Activated CD8-positive, alpha-beta memory T cell treated with anti-CD3 and anti-CD28 coated beads, Interleukin-2, amount 50 U/mL, for 24 hours (primary cell): Measurements from ENCODE around the gene PTPRA.
"Not testable (repeated sequence)": the region's sequence is repeated elsewhere in the genome, so short reads cannot be mapped to it uniquely, and the experiment has no call there.

Experiments used
- DNase-seq: peaks from one replicate; pipeline ENCODE4 v3.0.0-alpha.2; 2020; ENCODE audit errors: extremely low read depth

The PTPRA gene

DNA sequence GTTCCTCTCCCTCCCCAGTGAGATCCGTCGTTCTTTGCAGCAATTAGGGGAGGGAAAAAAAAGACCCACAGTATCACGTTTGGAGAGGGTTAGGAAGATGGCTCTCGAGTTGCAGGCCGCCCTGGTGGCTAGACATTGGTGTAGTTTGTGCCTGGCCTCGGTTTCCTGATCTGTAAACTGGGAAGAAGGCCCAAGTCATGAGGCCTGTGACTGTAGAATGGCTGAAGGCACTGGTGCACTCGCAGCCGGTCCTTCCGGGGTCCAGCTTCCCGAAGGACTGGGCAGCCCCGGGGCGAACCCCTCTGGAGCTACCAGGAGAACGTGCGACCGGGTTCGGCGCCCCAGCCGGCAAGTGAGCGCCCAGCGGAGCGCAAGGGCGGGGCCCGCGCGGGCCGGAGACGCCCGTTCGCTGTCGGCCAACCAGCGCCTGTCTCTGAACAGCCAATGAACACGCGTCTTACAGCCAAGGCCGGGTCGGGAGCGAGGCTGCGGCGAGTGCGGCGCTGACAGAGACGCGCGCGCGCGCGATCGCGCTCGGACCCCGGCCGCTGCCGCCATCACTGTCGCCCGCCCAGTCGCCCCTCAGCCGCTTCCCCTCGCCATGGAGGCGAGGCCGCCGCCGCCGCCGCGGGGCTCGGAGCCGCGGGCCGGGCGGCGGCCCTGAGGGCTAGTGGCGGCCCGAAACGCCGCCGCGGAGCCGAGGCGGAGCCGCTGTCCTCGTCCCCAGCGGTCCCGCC lies at the start of gene PTPRA:
Gene PTPRA (plus strand): TSS at position 472 of the 737 bp plus-strand sequence. CDS start 90,797 bp downstream, outside the sequence.
- DNase-seq = peak; percentile 73

DNA sequence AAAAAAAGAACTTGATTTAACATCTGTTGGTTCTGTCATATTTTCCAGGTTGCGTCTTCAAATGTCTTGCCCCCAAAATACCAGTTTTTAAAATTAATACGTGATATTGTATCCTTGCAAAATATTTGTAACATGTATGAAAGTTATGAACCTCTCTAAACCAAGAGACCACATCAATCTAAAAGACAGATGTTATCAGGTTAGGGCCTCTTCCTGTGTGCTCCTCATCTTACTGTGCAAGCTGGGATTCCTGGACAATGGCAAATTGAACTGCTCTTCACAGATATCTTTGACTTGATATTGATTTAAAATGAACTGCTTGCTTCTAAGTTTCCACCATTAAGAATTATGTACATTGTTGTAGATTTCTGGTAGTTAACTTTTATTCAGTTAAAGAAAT lies 47.5 kb upstream of the PTPRA start:
- no peak for DNase-seq

DNA sequence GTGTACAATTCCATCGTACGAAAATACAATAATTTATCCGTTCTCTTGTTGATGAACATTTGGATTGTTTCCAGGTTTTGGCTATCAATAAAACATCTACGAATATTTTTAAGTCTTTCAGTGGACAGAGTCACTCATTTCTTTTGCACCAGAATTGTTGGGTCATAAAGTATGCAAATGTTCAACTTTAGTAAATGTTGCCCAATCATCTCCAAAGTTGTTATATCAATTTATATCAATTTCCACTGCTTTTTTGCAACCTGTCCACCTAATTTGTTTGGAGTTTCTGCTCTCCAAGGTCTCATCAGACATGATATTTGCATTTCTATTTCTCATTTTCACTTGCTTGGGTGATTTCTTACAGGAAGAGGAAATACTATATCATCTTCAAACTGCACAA lies 46.6 kb upstream of the PTPRA start:
- DNase-seq = no peak

GRCh38 chr20:2829376-2829775 lies 43.9 kb upstream of the PTPRA start:
- DNase-seq = no peak

DNA sequence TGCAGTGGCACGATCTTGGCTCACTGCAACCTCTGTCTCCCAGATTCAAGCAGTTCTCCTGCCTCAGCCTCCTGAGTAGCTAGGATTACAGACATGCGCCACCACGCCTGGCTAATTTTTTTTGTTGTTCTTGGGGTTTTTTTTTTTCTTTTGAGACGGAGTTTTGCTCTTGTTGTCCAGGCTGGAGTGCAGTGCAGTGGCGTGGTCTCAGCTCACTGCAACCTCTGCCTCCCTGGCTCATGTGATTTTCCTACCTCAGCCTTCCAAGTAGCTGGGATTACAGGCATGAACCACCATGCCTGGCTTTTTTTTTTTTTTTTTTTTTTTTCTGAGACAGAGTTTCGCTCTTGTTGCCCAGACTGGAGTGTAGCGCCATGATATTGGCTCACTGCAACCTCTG lies 42.1 kb upstream of the PTPRA start:
- not testable (repeated sequence) for DNase-seq

DNA sequence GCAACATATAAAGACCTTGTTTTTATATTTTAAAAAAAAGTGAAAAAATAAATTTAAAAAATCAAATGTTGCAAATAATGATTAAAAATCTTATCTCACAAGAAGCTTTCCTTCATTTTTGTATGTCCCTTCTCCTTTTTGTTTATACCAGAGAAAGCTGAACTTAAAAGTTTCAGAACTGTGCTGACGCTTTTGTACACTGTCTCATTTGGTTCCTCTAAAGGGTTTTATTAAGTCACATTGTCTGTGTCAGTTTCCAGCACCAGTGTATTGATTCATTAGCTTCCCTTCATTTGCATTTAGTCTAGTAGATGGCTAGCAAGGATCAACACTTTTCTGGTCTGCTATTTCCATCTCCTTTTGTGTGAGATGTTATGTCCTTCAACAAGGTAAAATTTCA lies 39.5 kb upstream of the PTPRA start:
- no peak for DNase-seq

GRCh38 chr20:2834401-2835110 lies 38.7 kb upstream of the PTPRA start:
- DNase-seq = no peak

- no peak for DNase-seq
Observed at GRCh38 chr20:2835331-2835796, 37.9 kb upstream of the PTPRA start.

DNA sequence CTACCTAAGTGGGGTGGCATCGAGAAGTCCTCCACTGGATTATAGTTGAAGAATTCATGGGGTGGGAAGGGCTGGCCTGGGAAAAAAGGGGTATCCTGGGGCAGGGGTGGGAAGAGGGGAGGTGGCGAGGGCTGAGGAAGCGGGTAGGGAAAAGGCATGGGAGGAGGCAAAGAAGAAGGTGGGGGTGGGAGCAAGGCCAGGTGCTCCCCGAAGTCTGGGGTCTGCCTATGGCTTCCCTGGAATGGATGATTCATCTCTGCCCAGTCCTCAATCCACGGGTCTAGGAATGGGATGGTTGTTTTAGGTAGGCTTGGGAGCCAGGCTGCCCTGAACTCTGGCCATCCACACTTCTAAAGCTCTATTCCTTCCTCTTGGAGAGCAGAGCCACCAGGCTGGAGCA lies 37.2 kb upstream of the PTPRA start:
- no peak for DNase-seq

- DNase-seq = no peak
Observed at GRCh38 chr20:2837221-2837960, 35.9 kb upstream of the PTPRA start.

DNA sequence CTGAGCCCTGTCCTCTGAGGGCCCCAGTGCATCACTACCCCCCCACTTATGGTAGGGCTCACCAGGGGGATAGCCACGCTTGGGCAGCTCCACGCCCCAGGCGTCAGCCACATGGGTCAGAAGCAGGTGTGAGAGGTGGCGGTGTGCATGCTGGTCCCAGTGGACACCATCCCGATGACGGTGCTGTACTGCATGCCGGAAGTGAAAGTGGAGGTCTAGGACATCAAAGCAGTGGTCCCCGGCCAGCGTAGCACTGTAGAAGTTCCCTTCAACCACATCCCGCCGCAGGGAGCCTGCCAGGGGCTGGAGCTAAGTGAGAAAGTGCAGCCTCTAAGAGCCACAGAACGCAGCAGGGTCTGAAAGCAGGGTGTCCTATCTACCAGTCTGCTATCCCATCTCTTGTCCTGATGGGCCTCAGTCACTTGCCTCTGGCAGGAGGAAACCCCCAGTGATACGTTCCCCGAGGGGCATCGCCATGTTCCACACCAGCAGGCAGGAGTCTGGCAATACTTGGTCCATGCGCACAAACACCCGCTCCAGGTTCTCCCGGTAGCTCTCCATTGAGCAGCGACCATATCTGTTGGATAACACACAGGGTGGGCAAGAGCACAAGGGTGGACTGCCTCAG lies 35.0 kb upstream of the PTPRA start:
- DNase-seq = no peak

- no peak for DNase-seq
Observed at GRCh38 chr20:2838847-2839671, 34.2 kb upstream of the PTPRA start.

DNA sequence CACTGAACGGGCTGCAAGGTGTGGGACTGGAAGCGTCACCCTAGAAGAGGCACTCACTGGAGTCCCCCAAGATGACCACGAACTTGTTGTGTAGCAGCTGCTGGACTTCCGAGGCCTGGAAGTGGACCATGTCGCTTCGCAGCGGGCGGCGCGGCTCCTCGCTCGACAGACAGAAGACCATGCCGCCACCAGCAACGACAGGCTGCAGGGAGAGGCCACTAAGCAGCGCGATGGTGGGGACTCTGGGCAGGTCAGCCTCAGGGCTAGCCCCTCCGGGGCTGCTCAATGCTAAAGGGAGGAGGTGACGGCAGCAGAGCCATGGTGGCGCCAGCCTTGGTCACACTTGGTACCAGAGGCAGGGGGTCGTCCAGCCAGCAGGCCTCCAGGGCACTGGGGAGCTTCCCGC lies 33.5 kb upstream of the PTPRA start:
- DNase-seq = no peak

DNA sequence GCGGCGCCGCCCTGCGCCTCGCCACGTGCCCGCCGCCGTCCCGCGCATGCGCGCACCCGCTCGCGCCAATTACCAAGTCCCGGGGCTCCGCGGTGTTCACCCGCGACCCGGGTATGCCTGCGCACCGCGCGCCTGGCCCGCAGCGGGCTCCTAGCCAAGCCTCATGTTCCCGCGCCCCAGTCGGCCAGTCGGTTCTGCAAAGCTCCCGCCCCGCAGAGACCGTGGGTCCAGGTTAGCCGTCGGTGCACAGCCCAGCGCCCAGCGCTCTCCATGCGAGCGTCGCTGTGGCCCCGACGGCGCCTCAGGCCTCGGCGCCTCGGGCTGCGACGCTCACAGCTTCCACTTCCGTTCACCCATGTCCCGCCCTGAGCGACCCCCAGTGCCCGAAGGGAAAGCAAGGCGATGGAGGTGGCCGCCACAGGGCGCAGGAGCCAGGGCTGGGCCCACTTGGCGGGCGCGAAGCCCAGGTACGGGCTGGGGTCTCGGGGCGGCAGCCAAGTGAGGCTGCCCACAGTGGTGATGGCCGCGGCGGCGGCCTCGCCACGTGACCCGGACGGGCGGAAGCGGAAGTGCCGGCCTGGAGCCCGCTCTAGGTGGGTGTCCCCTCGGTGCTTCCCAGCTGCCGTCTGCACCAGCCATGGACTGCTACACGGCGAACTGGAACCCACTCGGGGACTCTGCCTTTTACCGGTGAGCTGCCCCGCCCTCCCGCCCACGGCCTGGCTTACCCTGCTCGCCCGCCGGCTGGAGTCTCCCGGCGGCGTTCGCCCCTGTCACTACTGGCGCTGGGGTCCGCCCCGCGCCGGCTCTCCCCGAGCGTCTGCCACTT lies 32.9 kb upstream of the PTPRA start, which contains the start of the genes PCED1A and VPS16:
Gene PCED1A (minus strand): TSS at position 518 of the 829 bp plus-strand sequence. CDS start 743 bp downstream, outside the sequence.
Gene VPS16 (plus strand): TSS at position 608 of the 829 bp plus-strand sequence. CDS start 30 bp downstream, at position 638.
- peak; percentile 63 for DNase-seq

GRCh38 chr20:2840967-2841531 lies 32.2 kb upstream of the PTPRA start:
- no peak for DNase-seq

DNA sequence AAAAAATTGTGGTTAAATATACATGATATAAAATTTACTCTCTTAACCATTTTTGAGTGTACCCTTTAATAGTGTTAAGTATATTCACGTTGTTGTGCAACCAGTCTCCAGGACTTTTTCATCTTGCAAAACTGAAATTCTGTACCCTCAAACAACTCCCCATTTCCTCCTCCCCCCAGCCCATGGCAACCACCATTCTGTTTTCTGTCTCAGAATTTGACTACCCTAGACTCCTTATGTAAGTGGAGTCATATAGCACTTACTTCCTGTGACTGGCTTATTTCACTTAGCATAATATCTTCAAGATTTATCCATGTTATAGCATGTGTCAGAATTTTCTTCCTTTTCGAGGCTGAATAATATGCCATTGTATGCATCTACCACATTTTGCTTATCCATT lies 27.7 kb upstream of the PTPRA start:
- no peak for DNase-seq

DNA sequence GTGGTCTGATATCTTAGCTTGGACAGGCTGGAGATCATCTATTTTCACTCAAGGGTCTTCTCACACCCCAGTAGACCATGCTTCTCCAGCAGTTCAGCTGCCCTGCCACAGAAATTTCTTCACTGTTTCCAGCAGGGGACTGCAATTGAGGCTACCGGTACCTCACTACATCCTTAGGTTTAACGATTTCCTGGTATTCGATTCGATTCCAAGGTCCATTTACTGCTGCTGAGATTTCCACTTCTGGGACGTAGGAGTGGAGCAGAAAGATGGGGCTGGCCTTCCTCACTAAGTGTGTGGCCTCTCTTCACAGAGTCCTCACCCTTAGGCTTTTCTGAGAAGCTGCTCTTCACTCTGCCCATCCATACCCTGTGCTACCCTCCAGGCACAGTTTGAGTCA lies 26.6 kb upstream of the PTPRA start:
- no peak for DNase-seq

GRCh38 chr20:2847802-2848201 lies 25.5 kb upstream of the PTPRA start:
- DNase-seq = no peak

DNA sequence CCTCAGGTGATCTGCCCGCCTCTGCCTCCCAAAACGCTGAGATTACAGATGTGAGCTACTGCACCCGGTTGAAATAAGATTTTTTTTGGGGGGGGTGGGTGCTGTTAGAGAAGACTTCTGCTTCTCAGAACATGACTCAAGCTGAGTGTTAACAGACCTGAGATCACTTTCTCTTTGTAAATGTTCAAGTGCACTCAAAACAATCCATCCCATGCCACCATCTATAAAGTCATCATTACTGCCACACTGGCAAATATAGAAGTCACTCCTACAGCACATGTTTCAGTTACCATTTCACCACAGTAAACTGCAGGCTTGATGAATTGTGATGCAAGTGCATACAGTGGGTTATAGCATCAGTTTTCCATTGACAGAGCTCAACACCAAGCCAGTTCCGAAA lies 23.8 kb upstream of the PTPRA start:
- DNase-seq = no peak

DNA sequence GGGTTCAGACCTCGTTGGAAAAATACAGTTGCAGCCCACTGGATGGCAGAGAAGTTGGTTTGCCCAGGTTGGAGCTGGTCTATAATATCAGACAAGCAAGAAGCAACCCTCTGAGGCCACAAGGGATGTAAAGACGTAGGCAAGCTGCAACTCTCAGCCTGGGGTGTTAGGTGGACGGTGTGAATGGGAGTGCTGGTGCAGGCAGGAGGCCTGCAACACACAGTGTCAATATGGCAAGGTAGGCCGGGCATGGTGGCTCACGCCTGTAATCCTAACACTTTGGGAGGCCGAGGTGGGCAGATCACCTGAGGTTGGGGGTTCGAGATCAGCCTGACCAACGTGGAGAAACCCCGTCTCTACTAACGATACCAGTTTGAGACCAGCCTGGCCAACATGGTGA lies 22.2 kb upstream of the PTPRA start:
- DNase-seq = no peak
